Adrenal gland (tissue), 12 donors: ENCODE measurements around the gene CTCF. TPM values are rescaled to one million over a fixed set of nuclear protein-coding genes. Genes with fewer than 3 reads are reported as not detected.

Experiments used
- DNase-seq, 7 donors: peaks; one replicate each; pipeline ENCODE4 v3.0.0-alpha.2; 2019 to 2020
- H3K27ac ChIP-seq, 5 donors: fragments of 200-600 bp; sonication (generic) in 4 of 5; 1 replicate in 3 of 5; 2 replicates in 2 of 5; pipeline versions ENCODE4 v1.5.1 to v1.8.0; 2016 to 2020; ENCODE audit warnings: mild to moderate bottlenecking in 1 of 5
- H3K27me3 ChIP-seq: fragments of 200-600 bp; 2 replicates; pipeline ENCODE4 v1.8.0; 2021
- H3K36me3 ChIP-seq, 2 donors: fragments of 200-600 bp; replicated peaks in 1 of 2; 1 replicate in 1 of 2; 2 replicates in 1 of 2; pipeline versions ENCODE4 v1.5.1 to v1.8.0; 2018 to 2022
- H3K4me1 ChIP-seq, 2 donors: fragments of 200-600 bp; replicated peaks in 1 of 2; 1 replicate in 1 of 2; 2 replicates in 1 of 2; pipeline versions ENCODE4 v1.5.1 to v1.8.0; 2018 to 2021
- H3K4me3 ChIP-seq, 4 donors: fragments of 200-600 bp; sonication (generic) in 3 of 4; one replicate each; pipeline ENCODE4 v1.5.1; 2016 to 2018
- H3K9me3 ChIP-seq, 3 donors: fragments of 200-600 bp; sonication (generic) in 1 of 3; replicated peaks in 1 of 3; 1 replicate in 2 of 3; 2 replicates in 1 of 3; pipeline versions ENCODE4 v1.5.1 to v1.8.0; 2016 to 2021
- CTCF ChIP-seq, 6 experiments: fragments of 450-650 bp in 4 of 6; fragments of 200-600 bp in 2 of 6; sonication (generic) in 1 of 6; IDR thresholded peaks; 1 replicate in 5 of 6; 2 replicates in 1 of 6; pipeline versions ENCODE4 v1.5.1 to v1.8.0; 2016 to 2021; ENCODE audit warnings: antibody characterized with exemption in 6 of 6, mild to moderate bottlenecking in 2 of 6, moderate library complexity in 1 of 6
- POLR2A ChIP-seq, 2 donors: fragments of 450-650 bp; IDR thresholded peaks; one replicate each; pipeline ENCODE4 v1.6.1; 2017; ENCODE audit warnings: antibody characterized with exemption in 2 of 2, mild to moderate bottlenecking in 2 of 2, moderate library complexity in 1 of 2
- WGBS, 4 donors: extraction: QIAGEN DNeasy Blood & Tissue Kit in 2 of 4; methylation state at CpG; one replicate each; pipeline versions ENCODE4 v1.1.5 to v1.1.7; 2013 to 2017; 5-methylcytosine and 5-hydroxymethylcytosine counted together
- intact Hi-C, 2 donors: fragments of 100-400 bp; cut with DNase I; formaldehyde crosslinking; loops; one replicate each; pipeline versions ENCODE4 v1.14.1 to v1.15.0; 2022 to 2023
- polyA plus RNA-seq, 3 donors: library from polyadenylated mRNA; stranded (reverse); fragments of 200-250 nt in 2 of 3; fragments of 350-450 nt in 1 of 3; fragmentation: Illumina TruSeq in 1 of 3; extraction: RNeasy Lipid Tissue Mini Kit (QIAGEN cat#74804) in 1 of 3; gene quantifications; one replicate each; pipeline ENCODE4 v1.2.3, GENCODE V29; 2013 to 2014
- total RNA-seq, 9 donors: library from RNA; depleted of rRNA in 4 of 9; stranded (reverse); fragments of >200 nt in 4 of 9; fragments of 120-200 nt in 1 of 9; fragmentation: NEBNext Ultra II Directional in 1 of 9; extraction: Animal tissue kit (Norgen Biotek cat#: 25700) in 1 of 9; gene quantifications; one replicate each; pipeline versions ENCODE4 v1.1.0 to v1.2.4, GENCODE V29; 2013 to 2023
- donor health status: healthy with polysubstance abuse.
- donor health status: Bipolar disorder and iron deficiency.
- donor health status: DM: yes; HTN: yes; CAD: no.
- donor health status: DM: no; HTN: no; CAD: no.
- donor health status: DM: no; HTN: no; CAD: no.
- donor health status: DM: yes; HTN: yes; CAD: no.

Gene CTCF
- total and polyA plus RNA-seq, 12 donors: 18.4 to 53.5 (median 29.9) TPM

DNA sequence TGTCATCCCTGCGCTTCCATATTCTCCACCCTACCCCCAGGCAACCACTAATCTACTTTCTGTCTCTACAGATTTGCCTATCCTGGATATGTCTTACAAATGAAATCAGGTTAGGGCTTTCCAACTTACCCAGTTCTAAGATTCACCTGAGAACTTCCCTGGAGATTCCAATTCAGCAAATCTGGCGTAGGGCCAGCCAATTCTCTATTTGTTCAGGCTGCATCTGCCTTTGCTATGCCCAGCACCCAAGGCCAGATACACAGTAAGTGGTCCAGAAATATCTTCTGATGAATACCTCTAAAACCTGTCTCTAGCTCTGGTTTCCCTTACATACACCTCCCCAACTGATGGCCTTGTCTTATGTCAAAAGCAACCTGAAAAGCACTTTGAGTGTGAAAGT lies 10.4 kb upstream of the CTCF start:
- DNase-seq: peak in 2 of 7 donors; percentile 32 to 50
- TF ChIP-seq CTCF (IDR thresholded peaks at IDR 0.05) (no peak), POLR2A (IDR thresholded peaks at IDR 0.05) (no peak)
- H3K9me3 ChIP-seq: no peaks in the 10 kb centered on the region
- intact Hi-C loops: no loop called here
- H3K27ac ChIP-seq: peak overlapping the region in 2 of 5 donors; percentile 15 to 19
- no peaks in the 10 kb centered on the region for H3K36me3 ChIP-seq
- WGBS, 4 donors: 69 to 90% (median 80%) methylated on average over 2 of the region's 2 CpGs
- peaks cover 9 to 23% of the 10 kb centered on the region in 2 donors for H3K4me1 ChIP-seq
- no peak overlapping the region for H3K4me3 ChIP-seq
- H3K27me3 ChIP-seq: no peaks in the 10 kb centered on the region

DNA sequence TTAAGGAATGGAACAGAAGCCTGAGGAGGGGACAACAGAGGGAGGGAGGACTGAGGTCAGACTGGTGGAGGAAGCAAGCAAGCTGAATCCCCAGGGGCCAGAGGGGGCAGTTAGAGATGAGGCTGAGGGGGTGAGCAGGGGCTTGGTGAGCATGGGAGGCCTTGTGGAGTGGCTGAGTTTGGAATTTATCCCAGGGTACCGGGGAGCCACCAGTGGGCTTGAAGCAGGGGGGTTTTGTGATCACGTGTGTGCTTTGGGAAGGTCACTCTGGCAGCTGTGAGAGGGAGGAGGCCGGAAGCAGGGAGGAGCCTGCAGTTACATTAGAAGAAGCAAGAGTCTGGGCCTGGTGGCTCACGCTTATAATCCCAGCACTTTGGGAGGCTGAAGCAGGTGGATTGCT lies 9.8 kb upstream of the CTCF start:
- peak in 6 of 7 donors; percentile 36 to 74 (median 61) for DNase-seq
- WGBS, 4 donors: 11 to 33% (median 22%) methylated on average over 4 of the region's 4 CpGs
- Histone ChIP-seq H3K27me3 (no peaks in the 10 kb centered on the region), H3K4me3 (no peak overlapping the region), H3K4me1 (peaks cover 9 to 18% of the 10 kb centered on the region in 2 donors), H3K27ac (peak overlapping the region in 2 of 5 donors; percentile 15 to 19), H3K9me3 (no peaks in the 10 kb centered on the region), H3K36me3 (no peaks in the 10 kb centered on the region)
- TF ChIP-seq CTCF (IDR thresholded peaks at IDR 0.05) (no peak), POLR2A (IDR thresholded peaks at IDR 0.05) (no peak)
- intact Hi-C loops: no loop called here

DNA sequence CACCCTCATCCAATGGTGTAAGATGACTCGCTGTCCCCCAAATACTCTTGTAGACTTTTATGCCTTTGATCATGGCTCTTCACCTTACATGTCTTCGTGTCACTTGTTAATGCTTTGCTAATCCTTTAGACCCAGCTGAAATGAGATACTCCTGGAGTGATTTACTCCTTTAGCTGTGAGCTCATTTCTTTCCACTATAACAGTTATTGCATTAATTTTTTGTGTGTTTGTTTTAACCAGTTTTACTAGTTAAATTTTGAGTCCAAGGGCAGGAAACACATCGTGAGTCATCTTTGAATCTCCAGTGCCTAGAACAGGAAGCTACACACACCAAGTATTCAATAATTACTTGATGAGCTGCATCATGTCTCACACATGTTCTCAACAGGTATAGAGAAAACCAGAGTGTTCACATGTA lies 6.5 kb upstream of the CTCF start:
- Histone ChIP-seq H3K4me1 (peaks cover 9 to 17% of the 10 kb centered on the region in 2 donors), H3K27ac (peak overlapping the region in 2 of 5 donors; percentile 21 to 26), H3K36me3 (no peaks in the 10 kb centered on the region), H3K27me3 (no peaks in the 10 kb centered on the region), H3K9me3 (no peaks in the 10 kb centered on the region), H3K4me3 (no peak overlapping the region)
- WGBS, 4 donors: 57 to 61% (median 57%) methylated on average over 3 of the region's 3 CpGs
- no peak for DNase-seq
- TF ChIP-seq CTCF (IDR thresholded peaks at IDR 0.05) (no peak), POLR2A (IDR thresholded peaks at IDR 0.05) (no peak)
- intact Hi-C loops: no loop called here

GRCh38 chr16:67558859-67559258 lies 3.5 kb upstream of the CTCF start:
- TF ChIP-seq CTCF (IDR thresholded peaks at IDR 0.05) (no peak), POLR2A (IDR thresholded peaks at IDR 0.05) (no peak)
- Histone ChIP-seq H3K27ac (no peak overlapping the region), H3K4me3 (no peak overlapping the region), H3K9me3 (no peaks in the 10 kb centered on the region), H3K4me1 (peaks cover 6 to 14% of the 10 kb centered on the region in 2 donors), H3K27me3 (no peaks in the 10 kb centered on the region), H3K36me3 (no peaks in the 10 kb centered on the region)
- WGBS, 4 donors: 65 to 91% (median 76%) methylated on average over 1 of the region's 1 CpG
- intact Hi-C loops: no loop called here
- no peak for DNase-seq
